ENCODE measurements around the gene PTPMT1.

The PTPMT1 gene

DNA sequence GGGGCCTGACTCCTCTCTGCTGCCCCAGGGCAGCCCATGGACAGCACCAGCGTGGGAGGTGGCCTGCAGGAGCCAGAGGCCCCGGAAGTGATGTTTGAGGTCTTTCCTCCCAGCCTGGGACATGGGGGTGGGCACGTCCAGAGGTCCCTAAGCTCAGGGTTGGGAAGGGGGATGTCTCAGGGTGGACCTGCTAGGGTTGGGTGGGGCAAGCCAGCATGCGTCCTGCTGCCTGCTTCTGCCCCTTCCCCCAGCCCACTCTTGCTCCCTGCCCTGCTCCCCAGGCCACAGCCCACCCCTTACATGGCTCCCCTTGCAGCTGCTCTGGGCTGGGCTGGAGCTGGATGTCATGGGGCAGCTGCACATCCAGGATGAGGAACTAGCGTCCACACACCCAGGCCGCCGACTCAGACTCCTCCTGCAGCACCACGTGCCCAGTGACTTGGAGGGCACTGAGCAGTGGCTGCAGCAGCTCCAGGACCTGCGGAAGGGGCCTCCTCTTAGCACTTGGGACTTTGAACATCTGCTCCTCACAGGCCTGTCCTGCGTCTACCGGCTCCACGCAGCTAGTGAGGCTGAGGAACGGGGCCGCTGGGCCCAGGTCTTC is 22.4 kb downstream of the PTPMT1 start:
- TF ChIP-seq, protein P1, sequence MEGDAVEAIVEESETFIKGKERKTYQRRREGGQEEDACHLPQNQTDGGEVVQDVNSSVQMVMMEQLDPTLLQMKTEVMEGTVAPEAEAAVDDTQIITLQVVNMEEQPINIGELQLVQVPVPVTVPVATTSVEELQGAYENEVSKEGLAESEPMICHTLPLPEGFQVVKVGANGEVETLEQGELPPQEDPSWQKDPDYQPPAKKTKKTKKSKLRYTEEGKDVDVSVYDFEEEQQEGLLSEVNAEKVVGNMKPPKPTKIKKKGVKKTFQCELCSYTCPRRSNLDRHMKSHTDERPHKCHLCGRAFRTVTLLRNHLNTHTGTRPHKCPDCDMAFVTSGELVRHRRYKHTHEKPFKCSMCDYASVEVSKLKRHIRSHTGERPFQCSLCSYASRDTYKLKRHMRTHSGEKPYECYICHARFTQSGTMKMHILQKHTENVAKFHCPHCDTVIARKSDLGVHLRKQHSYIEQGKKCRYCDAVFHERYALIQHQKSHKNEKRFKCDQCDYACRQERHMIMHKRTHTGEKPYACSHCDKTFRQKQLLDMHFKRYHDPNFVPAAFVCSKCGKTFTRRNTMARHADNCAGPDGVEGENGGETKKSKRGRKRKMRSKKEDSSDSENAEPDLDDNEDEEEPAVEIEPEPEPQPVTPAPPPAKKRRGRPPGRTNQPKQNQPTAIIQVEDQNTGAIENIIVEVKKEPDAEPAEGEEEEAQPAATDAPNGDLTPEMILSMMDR (conservative IDR thresholded peaks at IDR 0.05; ENCODE audit: low read depth, low read length), result no peak
- H3K4me3 ChIP-seq (ENCODE audit: low read depth, low read length), result no peak overlapping the region
- no peak for DNase-seq (ENCODE audit: low read depth)

DNA sequence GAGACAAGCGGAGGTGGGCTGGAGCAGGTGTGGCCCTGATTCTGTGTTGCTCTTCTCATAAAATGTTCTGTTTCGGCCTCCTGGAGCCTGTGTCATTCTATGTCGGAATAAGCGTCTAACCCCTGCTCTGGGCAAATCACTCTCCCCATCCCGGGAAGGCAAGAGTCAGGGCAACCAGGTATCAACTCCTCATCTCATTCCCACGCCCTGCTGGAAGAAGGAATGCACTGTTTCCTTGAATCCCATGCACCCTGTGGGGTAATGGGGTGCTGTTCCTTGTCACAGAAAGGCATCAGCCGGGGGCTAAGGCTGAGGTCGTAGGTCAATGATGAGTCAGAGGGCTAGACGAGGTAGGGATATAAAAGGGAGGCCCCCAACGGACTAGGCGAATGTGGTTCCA is 23.7 kb downstream of the PTPMT1 start:
- no peak for DNase-seq (ENCODE audit: low read depth)
- TF ChIP-seq, protein P1 (conservative IDR thresholded peaks at IDR 0.05; ENCODE audit: low read depth, low read length), result no peak
- H3K4me3 ChIP-seq (ENCODE audit: low read depth, low read length), result no peak overlapping the region

DNA sequence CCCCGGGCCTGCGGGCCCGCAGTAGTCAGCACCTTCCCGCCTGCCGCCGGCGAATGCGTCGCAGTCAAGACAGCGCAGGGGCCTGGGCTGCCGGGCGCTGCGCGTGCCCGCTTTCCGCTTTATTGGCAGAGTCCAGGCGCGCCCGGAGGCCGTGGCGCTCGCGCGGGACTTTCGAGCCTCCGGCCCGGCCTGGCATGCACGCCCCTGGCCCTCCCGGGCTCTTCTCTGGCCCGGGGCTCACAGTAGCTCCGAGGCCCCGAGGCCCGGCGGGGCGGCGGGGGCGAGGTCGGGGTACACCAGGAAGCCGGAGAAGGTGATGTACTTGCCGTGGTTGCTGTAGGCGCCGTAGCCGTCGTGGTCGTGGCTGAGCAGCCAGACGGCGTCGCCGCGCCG is 24.2 kb downstream of the PTPMT1 start:
- TF ChIP-seq, protein P1 (conservative IDR thresholded peaks at IDR 0.05; ENCODE audit: low read depth, low read length), result no peak
- H3K4me3 ChIP-seq (ENCODE audit: low read depth, low read length), result peak overlapping the region; percentile 46
- DNase-seq (ENCODE audit: low read depth), result no peak

DNA sequence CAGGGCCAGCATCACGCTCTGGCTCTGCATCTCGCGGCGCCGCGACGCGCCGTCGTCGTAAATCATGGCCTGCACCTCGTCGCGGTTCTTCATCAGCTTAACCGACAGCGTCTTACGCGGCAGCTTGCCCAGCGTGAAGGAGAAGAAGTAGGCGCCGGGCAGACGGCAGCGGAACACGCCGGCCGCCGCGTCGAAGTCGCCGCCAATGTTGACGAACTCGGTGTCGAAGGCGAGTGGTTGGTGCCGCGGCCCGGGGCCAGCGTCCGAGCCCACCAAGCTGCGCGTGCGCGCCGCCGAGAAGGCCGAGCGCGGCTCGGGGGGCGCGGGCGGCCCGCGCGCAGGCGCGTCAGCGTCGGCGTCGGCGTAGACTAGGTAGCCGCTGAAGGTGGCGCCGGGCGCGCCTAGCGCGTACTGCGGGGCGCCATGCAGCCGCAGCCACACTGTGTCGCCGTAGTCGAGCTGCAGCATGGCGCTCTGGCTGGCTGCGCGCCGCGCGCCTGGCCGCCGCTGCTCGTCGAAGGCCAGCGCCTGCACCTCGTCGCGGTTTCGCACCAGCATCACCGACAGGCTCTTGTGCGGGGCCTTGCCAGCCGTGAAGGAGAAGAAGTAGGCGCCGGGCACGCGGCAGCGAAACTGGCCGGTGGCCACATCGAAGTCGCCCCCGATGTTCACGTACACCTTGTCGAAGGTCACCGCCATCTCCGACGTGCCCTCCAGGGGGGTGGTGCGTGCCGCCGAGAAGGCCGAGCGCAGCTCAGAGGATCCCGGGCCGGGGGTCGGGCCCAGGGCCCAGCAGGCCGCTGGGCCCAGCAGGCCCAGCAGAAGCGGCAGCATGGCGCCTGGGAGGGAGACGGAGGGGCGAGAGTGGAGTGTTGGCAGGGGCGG is 24.8 kb downstream of the PTPMT1 start:
- TF ChIP-seq, protein P1 (conservative IDR thresholded peaks at IDR 0.05; ENCODE audit: low read depth, low read length), result no peak
- no peak for DNase-seq (ENCODE audit: low read depth)
- peak overlapping the region; percentile 46 for H3K4me3 ChIP-seq (ENCODE audit: low read depth, low read length)

DNA sequence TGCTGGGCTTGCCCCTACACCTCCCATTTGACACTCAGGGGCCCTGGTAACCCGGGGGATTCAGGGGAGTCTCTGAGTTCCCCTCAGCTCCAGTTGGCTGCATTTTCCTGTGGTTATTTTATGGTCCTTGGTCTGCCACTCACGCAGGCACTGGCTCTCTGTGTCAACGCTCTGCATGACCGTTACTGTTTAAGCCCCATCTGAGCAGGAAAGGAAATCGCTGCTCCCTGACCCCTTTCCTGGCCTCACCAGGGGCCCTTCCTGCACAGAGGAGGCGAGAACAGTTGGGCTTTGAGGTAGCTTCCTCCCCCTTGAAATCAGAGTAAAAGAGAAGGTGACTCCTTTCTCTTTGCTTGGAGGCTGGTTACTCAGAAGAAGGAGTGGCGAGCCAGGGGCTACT is 26.4 kb downstream of the PTPMT1 start:
- no peak for DNase-seq (ENCODE audit: low read depth)
- H3K4me3 ChIP-seq (ENCODE audit: low read depth, low read length), result no peak overlapping the region
- TF ChIP-seq, protein P1 (conservative IDR thresholded peaks at IDR 0.05; ENCODE audit: low read depth, low read length), result no peak

DNA sequence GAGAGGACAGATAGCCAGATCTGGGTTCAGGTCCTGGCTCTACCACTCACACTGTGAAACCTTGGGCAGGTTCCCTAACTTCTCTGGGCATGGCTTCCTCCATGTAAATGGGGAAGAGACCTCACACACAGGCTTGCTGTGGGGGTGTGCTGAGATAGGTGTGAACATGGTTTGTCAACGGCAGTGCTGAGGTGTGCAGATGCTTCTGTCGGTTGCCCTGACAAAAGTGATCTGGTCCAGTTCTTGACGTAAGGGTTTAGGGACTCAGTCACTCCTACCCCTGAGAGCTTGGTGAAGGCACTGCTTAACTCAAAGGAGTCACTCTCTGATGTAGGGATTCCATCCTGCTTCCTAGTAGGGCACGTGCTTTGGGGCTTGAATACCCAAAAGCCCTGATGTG is 26.9 kb downstream of the PTPMT1 start:
- TF ChIP-seq, protein P1 (conservative IDR thresholded peaks at IDR 0.05; ENCODE audit: low read depth, low read length), result no peak
- DNase-seq (ENCODE audit: low read depth), result no peak
- H3K4me3 ChIP-seq (ENCODE audit: low read depth, low read length), result no peak overlapping the region

Data from choroid plexus epithelial cell (primary cell).